GM19351 (cell line): ENCODE measurements around the gene ZNFX1.
"Not testable (repeated sequence)": the region's sequence is repeated elsewhere in the genome, so short reads cannot be mapped to it uniquely, and the experiment has no call there.

Source experiments
- ATAC-seq: cut with Tn5 transposase; IDR thresholded peaks from one replicate; pipeline ENCODE4 v1.9.1; 2021; ENCODE audit warnings: mild to moderate bottlenecking, moderate library complexity; ENCODE audit not compliant: unreplicated experiment

The ZNFX1 gene

GRCh38 chr20:49278036-49278817 lies at the start of gene ZNFX1:
TSS of gene ZNFX1 (minus strand) at chr20:49278057. CDS start at chr20:49275839, 2,218 bp downstream.
- ATAC-seq: peak; percentile 77

GRCh38 chr20:49326026-49326425 lies 48.2 kb upstream of the ZNFX1 start:
- no peak for ATAC-seq

- ATAC-seq: no peak
Measured at GRCh38 chr20:49324306-49324705, 46.4 kb upstream of the ZNFX1 start.

GRCh38 chr20:49323622-49324238 lies 45.9 kb upstream of the ZNFX1 start:
- no peak for ATAC-seq

- no peak for ATAC-seq
Measured at GRCh38 chr20:49320460-49320859, 42.6 kb upstream of the ZNFX1 start.

- ATAC-seq: no peak
Measured at GRCh38 chr20:49319208-49319809, 41.5 kb upstream of the ZNFX1 start.

- no peak for ATAC-seq
Measured at GRCh38 chr20:49318430-49319207, 40.8 kb upstream of the ZNFX1 start.

GRCh38 chr20:49318091-49318429 lies 40.2 kb upstream of the ZNFX1 start:
- no peak for ATAC-seq

- ATAC-seq: no peak
Measured at GRCh38 chr20:49316704-49317103, 38.8 kb upstream of the ZNFX1 start.

GRCh38 chr20:49315580-49315979 lies 37.7 kb upstream of the ZNFX1 start:
- no peak for ATAC-seq

GRCh38 chr20:49314052-49314451 lies 36.2 kb upstream of the ZNFX1 start:
- ATAC-seq: not testable (repeated sequence)

- no peak for ATAC-seq
Measured at GRCh38 chr20:49313283-49313682, 35.4 kb upstream of the ZNFX1 start.

- no peak for ATAC-seq
Measured at GRCh38 chr20:49312661-49313060, 34.8 kb upstream of the ZNFX1 start.

- ATAC-seq: no peak
Measured at GRCh38 chr20:49310705-49311104, 32.8 kb upstream of the ZNFX1 start.

- ATAC-seq: no peak
Measured at GRCh38 chr20:49308875-49309274, 31.0 kb upstream of the ZNFX1 start.

GRCh38 chr20:49306903-49307620 lies 29.2 kb upstream of the ZNFX1 start:
- no peak for ATAC-seq

GRCh38 chr20:49303065-49303552 lies 25.3 kb upstream of the ZNFX1 start:
- no peak for ATAC-seq

GRCh38 chr20:49297605-49298530 lies 20.0 kb upstream of the ZNFX1 start:
- ATAC-seq: no peak

GRCh38 chr20:49294002-49294654 lies 16.3 kb upstream of the ZNFX1 start:
- not testable (repeated sequence) for ATAC-seq
